Ascending aorta (tissue), 2 donors: ENCODE data around the gene FHIT. TPM values are rescaled to one million over a fixed set of nuclear protein-coding genes. Genes with fewer than 3 reads are reported as not detected.

Experiments used
- DNase-seq, 2 donors: peaks; one replicate each; pipeline ENCODE4 v3.0.0-alpha.2; 2019; ENCODE audit warnings: low spot score in 2 of 2
- H3K27ac ChIP-seq, 2 donors: fragments of 200-600 bp; sonication (generic); one replicate each; pipeline ENCODE4 v1.5.1; 2016 to 2017; ENCODE audit warnings: mild to moderate bottlenecking in 1 of 2
- H3K27me3 ChIP-seq: fragments of 200-600 bp; sonication (generic); one replicate; pipeline ENCODE4 v1.5.1; 2017
- H3K36me3 ChIP-seq, 2 donors: fragments of 200-600 bp; sonication (generic); one replicate each; pipeline ENCODE4 v1.5.1; 2016
- H3K4me1 ChIP-seq, 2 donors: fragments of 200-600 bp; sonication (generic); one replicate each; pipeline ENCODE4 v1.5.1; 2016 to 2017; ENCODE audit warnings: mild to moderate bottlenecking in 1 of 2
- H3K4me3 ChIP-seq, 2 donors: fragments of 200-600 bp; sonication (generic); one replicate each; pipeline ENCODE4 v1.5.1; 2016 to 2017; ENCODE audit warnings: mild to moderate bottlenecking in 1 of 2
- H3K9me3 ChIP-seq, 2 donors: fragments of 200-600 bp; sonication (generic); one replicate each; pipeline ENCODE4 v1.5.1; 2016
- CTCF ChIP-seq, 3 experiments: fragments of 200-600 bp in 2 of 3; fragments of 450-650 bp in 1 of 3; sonication (generic) in 2 of 3; IDR thresholded peaks; one replicate each; pipeline ENCODE4 v1.5.1; 2016 to 2019; ENCODE audit warnings: antibody characterized with exemption in 3 of 3, mild to moderate bottlenecking in 1 of 3, moderate library complexity in 1 of 3
- intact Hi-C: fragments of 100-400 bp; cut with DNase I; formaldehyde crosslinking; loops from one replicate; pipeline ENCODE4 v1.15.1; 2023
- total RNA-seq: library from RNA; depleted of rRNA; stranded (reverse); fragments of >200 nt; gene quantifications from one replicate; pipeline ENCODE4 v1.1.0, GENCODE V29; 2016

FHIT gene
- total RNA-seq, 1 donor from 2014 or later = 0.21 TPM

GRCh38 chr3:60136601-60137000 lies 1114.7 kb downstream of the FHIT start:
- no peak for TF ChIP-seq CTCF (IDR thresholded peaks at IDR 0.05)
- Histone ChIP-seq H3K9me3 (no peaks in the 10 kb centered on the region), H3K36me3 (no peaks in the 10 kb centered on the region), H3K4me3 (no peak overlapping the region), H3K4me1 (peaks cover 0 to 4% of the 10 kb centered on the region in 2 donors), H3K27me3 (no peaks in the 10 kb centered on the region), H3K27ac (no peak overlapping the region)
- intact Hi-C loops = no loop called here
- DNase-seq = no peak

GRCh38 chr3:60135474-60135873 lies 1115.8 kb downstream of the FHIT start:
- no peak overlapping the region for H3K27ac ChIP-seq
- no peaks in the 10 kb centered on the region for H3K27me3 ChIP-seq
- no peaks in the 10 kb centered on the region for H3K36me3 ChIP-seq
- no peak for TF ChIP-seq CTCF (IDR thresholded peaks at IDR 0.05)
- DNase-seq = no peak
- intact Hi-C loops = no loop called here
- H3K4me1 ChIP-seq = peaks cover 0 to 4% of the 10 kb centered on the region in 2 donors
- H3K4me3 ChIP-seq = no peak overlapping the region
- H3K9me3 ChIP-seq = no peaks in the 10 kb centered on the region

- no peak for DNase-seq
- Histone ChIP-seq H3K27me3 (no peaks in the 10 kb centered on the region), H3K4me3 (no peak overlapping the region), H3K9me3 (no peaks in the 10 kb centered on the region), H3K27ac (no peak overlapping the region), H3K36me3 (no peaks in the 10 kb centered on the region), H3K4me1 (peaks cover 0 to 4% of the 10 kb centered on the region in 2 donors)
- intact Hi-C loops = no loop called here
- no peak for TF ChIP-seq CTCF (IDR thresholded peaks at IDR 0.05)
Measured at GRCh38 chr3:60133269-60134162, 1117.7 kb downstream of the FHIT start.

- Histone ChIP-seq H3K36me3 (no peaks in the 10 kb centered on the region), H3K9me3 (no peaks in the 10 kb centered on the region), H3K4me1 (peaks cover 0 to 4% of the 10 kb centered on the region in 2 donors), H3K27me3 (no peaks in the 10 kb centered on the region), H3K27ac (no peak overlapping the region), H3K4me3 (no peak overlapping the region)
- no peak for DNase-seq
- TF ChIP-seq CTCF (IDR thresholded peaks at IDR 0.05) = no peak
- intact Hi-C loops = no loop called here
Measured at GRCh38 chr3:60131618-60132017, 1119.6 kb downstream of the FHIT start.

GRCh38 chr3:60126511-60127304 lies 1124.5 kb downstream of the FHIT start:
- H3K27ac ChIP-seq = no peak overlapping the region
- H3K4me1 ChIP-seq = no peaks in the 10 kb centered on the region
- no peaks in the 10 kb centered on the region for H3K9me3 ChIP-seq
- no peaks in the 10 kb centered on the region for H3K27me3 ChIP-seq
- no peak for TF ChIP-seq CTCF (IDR thresholded peaks at IDR 0.05)
- no peaks in the 10 kb centered on the region for H3K36me3 ChIP-seq
- DNase-seq = no peak
- intact Hi-C loops = no loop called here
- H3K4me3 ChIP-seq = no peak overlapping the region
